Panc1 (cell line): ENCODE results near the gene SPATA31C1.

Source experiments
- CTCF ChIP-seq: fragments of 450-650 bp; IDR thresholded peaks from 2 replicates; pipeline ENCODE4 v1.5.1; 2017; ENCODE audit warnings: mild to moderate bottlenecking
- POLR2AphosphoS5 ChIP-seq: IDR thresholded peaks from 2 replicates; pipeline ENCODE4 v1.6.1; 2012; ENCODE audit warnings: mild to moderate bottlenecking, low read depth, low read length, moderate library complexity
- SIN3A ChIP-seq: IDR thresholded peaks from 2 replicates; pipeline ENCODE4 v1.6.1; 2012; ENCODE audit warnings: low read depth, mild to moderate bottlenecking, low read length, moderate library complexity, borderline replicate concordance; ENCODE audit not compliant: insufficient read depth

DNA sequence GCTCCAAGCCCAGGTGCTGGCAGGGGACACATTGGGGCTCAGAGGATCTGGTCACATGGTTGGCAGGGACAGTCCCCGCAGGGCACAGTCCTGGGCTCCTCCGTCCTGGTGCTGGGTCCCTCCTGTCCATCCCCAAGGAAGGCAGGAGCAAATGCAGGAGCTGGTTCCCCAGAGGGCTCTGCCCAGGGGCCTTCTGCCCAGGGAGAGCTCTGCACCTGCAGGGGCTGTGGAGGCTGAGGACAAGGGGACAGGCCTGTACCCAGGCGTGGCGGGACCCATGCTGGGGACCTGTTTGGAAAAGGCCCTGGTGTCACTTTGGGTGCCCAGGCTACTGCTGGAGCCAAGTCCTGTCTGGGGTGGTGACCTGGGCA is 27.9 kb upstream of the SPATA31C1 start:
- TF ChIP-seq CTCF (no peak), POLR2AphosphoS5 (no peak), SIN3A (no peak)
